NCI-H2196 (cell line): ENCODE data around the gene NKAIN4.

Experiments
- DNase-seq: peaks from one replicate; lab custom pipeline; 2025; ENCODE audit not compliant: unreplicated experiment; lab: John Stamatoyannopoulos, UW

Gene NKAIN4

GRCh38 chr20:63198606-63199005, 55.7 kb downstream of the NKAIN4 start:
- DNase-seq: no peak

GRCh38 chr20:63196768-63197470, 57.3 kb downstream of the NKAIN4 start:
- DNase-seq: no peak

- DNase-seq: no peak
These were observed 59.5 kb downstream of the NKAIN4 start for GRCh38 chr20:63194797-63195173.

- no peak for DNase-seq
These were observed 60.1 kb downstream of the NKAIN4 start for GRCh38 chr20:63194007-63194796.

GRCh38 chr20:63192721-63193120, 61.5 kb downstream of the NKAIN4 start:
- no peak for DNase-seq

- peak; percentile 100 for DNase-seq
These were observed 62.9 kb downstream of the NKAIN4 start for GRCh38 chr20:63191400-63191799.

- no peak for DNase-seq
These were observed 63.4 kb downstream of the NKAIN4 start for GRCh38 chr20:63190828-63191227.
